ENCODE data around the gene NUP210L. TPM values are rescaled to one million over a fixed set of nuclear protein-coding genes. Genes with fewer than 3 reads are reported as not detected.
A peak's percentile ranks its signal among the peaks of the same experiment; 100 is the strongest.
"Not testable (repeated sequence)": the region's sequence is repeated elsewhere in the genome, so short reads cannot be mapped to it uniquely, and the experiment has no call there.

NUP210L gene
- total and polyA plus RNA-seq, 3 donors from 2014 or later = 23.0 to 77.2 (median 24.4) TPM

- DNase-seq = no peak
- no peaks in the 10 kb centered on the region for H3K9me3 ChIP-seq
- TF ChIP-seq CTCF (IDR thresholded peaks at IDR 0.05) (no peak), POLR2A (IDR thresholded peaks at IDR 0.05) (no peak)
- no peaks in the 10 kb centered on the region for H3K27me3 ChIP-seq
- peak overlapping the region; percentile 38 to 50 for H3K4me3 ChIP-seq
- peaks cover 32% of the 10 kb centered on the region for H3K4me1 ChIP-seq
- no peaks in the 10 kb centered on the region for H3K36me3 ChIP-seq (ENCODE audit: low read depth, missing control alignments)
- 62 to 75% methylated on average over 6 of the region's 6 CpGs for WGBS, 2 donors
- intact Hi-C loops (cut with DNase I; ENCODE audit: low total_unique reads) = no loop called here
- H3K27ac ChIP-seq = peak overlapping the region in 1 of 2 donors; percentile 78
These were observed 820 bp downstream of the NUP210L start for GRCh38 chr1:154154053-154154452.

GRCh38 chr1:154151311-154151710 is 3.6 kb downstream of the NUP210L start:
- Histone ChIP-seq H3K9me3 (no peaks in the 10 kb centered on the region), H3K27ac (no peak overlapping the region), H3K4me3 (no peak overlapping the region), H3K27me3 (no peaks in the 10 kb centered on the region), H3K4me1 (peaks cover 11% of the 10 kb centered on the region), H3K36me3 (ENCODE audit: low read depth, missing control alignments) (no peaks in the 10 kb centered on the region)
- TF ChIP-seq CTCF (IDR thresholded peaks at IDR 0.05) (no peak), POLR2A (IDR thresholded peaks at IDR 0.05) (no peak)
- DNase-seq = no peak
- intact Hi-C loops (cut with DNase I; ENCODE audit: low total_unique reads) = no loop called here

GRCh38 chr1:154148807-154149206 is 6.1 kb downstream of the NUP210L start:
- no peak for DNase-seq
- H3K27ac ChIP-seq = no peak overlapping the region
- intact Hi-C loops (cut with DNase I; ENCODE audit: low total_unique reads) = no loop called here
- TF ChIP-seq CTCF (IDR thresholded peaks at IDR 0.05) (no peak), POLR2A (IDR thresholded peaks at IDR 0.05) (no peak)
- H3K36me3 ChIP-seq (ENCODE audit: low read depth, missing control alignments) = no peaks in the 10 kb centered on the region
- H3K9me3 ChIP-seq = no peaks in the 10 kb centered on the region
- no peak overlapping the region for H3K4me3 ChIP-seq
- WGBS, 2 donors = 73 to 77% methylated on average over 3 of the region's 3 CpGs
- H3K27me3 ChIP-seq = no peaks in the 10 kb centered on the region
- H3K4me1 ChIP-seq = no peaks in the 10 kb centered on the region

- DNase-seq; H3K27me3 ChIP-seq; H3K36me3 ChIP-seq (ENCODE audit: low read depth, missing control alignments); H3K27ac ChIP-seq; intact Hi-C loops (cut with DNase I; ENCODE audit: low total_unique reads); H3K4me3 ChIP-seq; H3K4me1 ChIP-seq; H3K9me3 ChIP-seq: not testable (repeated sequence)
- WGBS, 2 donors = 88 to 91% methylated on average over 5 of the region's 5 CpGs
These were observed 7.4 kb downstream of the NUP210L start for GRCh38 chr1:154147505-154147904.

- no peak overlapping the region for H3K4me3 ChIP-seq
- intact Hi-C loops (cut with DNase I; ENCODE audit: low total_unique reads) = no loop called here
- no peaks in the 10 kb centered on the region for H3K36me3 ChIP-seq (ENCODE audit: low read depth, missing control alignments)
- 98 to 99% methylated on average over 2 of the region's 2 CpGs for WGBS, 2 donors
- H3K4me1 ChIP-seq = no peaks in the 10 kb centered on the region
- peak in 1 of 3 experiments; percentile 39 for TF ChIP-seq CTCF (IDR thresholded peaks at IDR 0.05)
- TF ChIP-seq POLR2A (IDR thresholded peaks at IDR 0.05) = no peak
- H3K27ac ChIP-seq = no peak overlapping the region
- no peaks in the 10 kb centered on the region for H3K9me3 ChIP-seq
- no peaks in the 10 kb centered on the region for H3K27me3 ChIP-seq
- DNase-seq = no peak
These were observed 8.9 kb downstream of the NUP210L start for GRCh38 chr1:154145986-154146385.
